ENCODE data around the gene NLRP4.

DNA sequence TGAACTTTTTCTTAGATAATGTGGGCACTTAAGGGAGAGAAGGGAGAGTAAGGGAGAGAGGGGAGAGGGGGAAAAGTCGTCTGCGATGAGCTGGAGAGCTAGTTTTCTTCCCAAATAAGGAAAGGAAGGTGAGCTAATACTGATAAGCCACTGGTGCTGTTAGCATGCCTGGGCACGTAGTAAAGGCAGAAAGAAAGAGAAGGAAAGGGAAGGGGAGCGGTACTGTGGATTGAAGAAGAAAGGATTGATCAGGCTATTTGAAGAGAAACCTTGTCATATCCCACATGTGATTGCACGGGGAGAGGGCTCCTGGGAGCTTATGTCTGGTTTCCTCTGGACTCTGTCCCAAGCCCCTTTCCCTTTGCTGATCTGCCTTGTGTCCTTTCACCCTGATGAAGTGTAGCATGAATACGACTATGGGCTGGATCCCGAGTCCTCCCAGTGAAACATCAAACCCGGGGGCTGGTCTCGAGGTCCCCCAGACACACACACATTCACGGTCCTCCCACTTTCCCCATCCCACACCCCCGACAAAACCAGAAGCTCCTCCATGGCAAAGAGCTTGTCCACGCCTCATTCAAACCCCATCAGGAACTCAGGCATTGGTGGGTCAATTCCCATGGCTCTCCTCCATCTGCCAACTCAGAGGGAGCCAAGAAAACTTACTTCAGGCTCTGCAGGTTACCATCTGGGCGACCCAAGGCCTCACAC is 65.2 kb downstream of the NLRP4 start:
- TF ChIP-seq, protein P1, sequence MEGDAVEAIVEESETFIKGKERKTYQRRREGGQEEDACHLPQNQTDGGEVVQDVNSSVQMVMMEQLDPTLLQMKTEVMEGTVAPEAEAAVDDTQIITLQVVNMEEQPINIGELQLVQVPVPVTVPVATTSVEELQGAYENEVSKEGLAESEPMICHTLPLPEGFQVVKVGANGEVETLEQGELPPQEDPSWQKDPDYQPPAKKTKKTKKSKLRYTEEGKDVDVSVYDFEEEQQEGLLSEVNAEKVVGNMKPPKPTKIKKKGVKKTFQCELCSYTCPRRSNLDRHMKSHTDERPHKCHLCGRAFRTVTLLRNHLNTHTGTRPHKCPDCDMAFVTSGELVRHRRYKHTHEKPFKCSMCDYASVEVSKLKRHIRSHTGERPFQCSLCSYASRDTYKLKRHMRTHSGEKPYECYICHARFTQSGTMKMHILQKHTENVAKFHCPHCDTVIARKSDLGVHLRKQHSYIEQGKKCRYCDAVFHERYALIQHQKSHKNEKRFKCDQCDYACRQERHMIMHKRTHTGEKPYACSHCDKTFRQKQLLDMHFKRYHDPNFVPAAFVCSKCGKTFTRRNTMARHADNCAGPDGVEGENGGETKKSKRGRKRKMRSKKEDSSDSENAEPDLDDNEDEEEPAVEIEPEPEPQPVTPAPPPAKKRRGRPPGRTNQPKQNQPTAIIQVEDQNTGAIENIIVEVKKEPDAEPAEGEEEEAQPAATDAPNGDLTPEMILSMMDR (IDR thresholded peaks at IDR 0.05) = no peak
- no peak for TF ChIP-seq EZH2 (IDR thresholded peaks at IDR 0.05)

Data from neural progenitor cell (in vitro differentiated cells).